GM10248 (cell line): ENCODE results near the gene SPTB.

Experiments
- CTCF ChIA-PET: fragments of 300-600 bp; sonication (Branson Sonifier 250); formaldehyde crosslinking; extraction: SDS; loops from one replicate; lab custom pipeline; 2021; ENCODE audit warnings: antibody characterized with exemption; lab: Yijun Ruan, JAX
- POLR2A ChIA-PET: fragments of 350-650 bp; sonication (Branson Sonifier 250); formaldehyde crosslinking; extraction: SDS; loops from one replicate; lab custom pipeline; 2020; ENCODE audit warnings: antibody characterized with exemption; lab: Yijun Ruan, JAX
- DNase-seq: peaks from one replicate; pipeline ENCODE4 v3.0.0; 2012; ENCODE audit errors: extremely low spot score
- CTCF ChIP-seq: IDR thresholded peaks from 2 replicates; pipeline ENCODE4 v1.5.1; 2012; ENCODE audit warnings: mild to moderate bottlenecking, low read depth; ENCODE audit errors: extremely low read depth, missing control alignments, control extremely low read depth

SPTB gene

DNA sequence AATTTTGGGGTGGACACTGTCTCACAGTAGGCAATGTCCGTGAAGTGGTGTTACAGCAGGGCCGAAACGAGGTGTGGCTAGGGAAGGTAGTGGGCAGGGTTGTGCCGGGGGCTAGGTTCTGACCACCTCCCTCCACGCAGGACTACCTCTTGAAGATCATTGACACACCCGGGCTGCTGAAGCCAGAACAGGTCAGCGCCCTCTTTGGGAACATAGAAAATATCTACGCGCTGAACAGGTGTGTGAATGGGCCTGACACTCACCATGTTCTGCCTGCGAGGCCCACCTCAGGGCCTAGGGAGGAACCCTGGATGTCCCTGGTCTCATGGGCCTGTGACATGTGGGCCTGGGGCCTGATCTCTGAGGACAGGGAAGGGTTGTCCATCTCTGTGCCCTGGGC is 150.9 kb downstream of the SPTB start:
- no peak for TF ChIP-seq CTCF
- no peak for DNase-seq
- CTCF ChIA-PET, result no interaction called here
- POLR2A ChIA-PET, result no interaction called here

- POLR2A ChIA-PET, result no interaction called here
Observed at GRCh38 chr14:64728106-64728505, 151.6 kb downstream of the SPTB start.

DNA sequence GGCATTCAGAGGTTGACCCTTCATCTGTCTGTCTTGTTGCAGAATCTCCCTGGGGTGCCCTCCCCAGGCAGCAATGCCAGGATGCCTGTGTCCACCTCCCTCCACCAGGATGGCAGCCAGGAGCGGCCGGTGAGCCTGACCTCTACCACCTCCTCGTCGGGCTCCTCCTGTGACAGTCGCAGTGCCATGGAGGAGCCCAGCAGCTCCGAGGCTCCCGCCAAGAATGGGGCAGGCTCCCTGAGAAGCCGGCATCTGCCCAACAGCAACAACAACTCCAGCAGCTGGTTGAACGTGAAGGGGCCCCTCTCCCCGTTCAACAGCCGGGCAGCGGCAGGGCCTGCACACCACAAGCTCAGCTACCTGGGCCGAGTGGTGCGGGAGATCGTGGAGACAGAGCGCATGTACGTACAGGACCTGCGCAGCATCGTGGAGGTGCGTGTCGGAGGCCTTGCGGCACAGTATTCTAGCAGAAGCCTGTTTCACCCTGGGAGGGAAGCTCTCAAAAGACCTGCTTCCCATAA is 152.1 kb downstream of the SPTB start:
- DNase-seq, result no peak
- ChIA-PET CTCF (no interaction called here), POLR2A (no interaction called here)
- no peak for TF ChIP-seq CTCF

More at GRCh38 chr14:64728106-64728505, 151.6 kb downstream of the SPTB start:
- CTCF ChIA-PET, result no interaction called here
- no peak for DNase-seq
- TF ChIP-seq CTCF, result no peak

- POLR2A ChIA-PET, result no interaction called here
- CTCF ChIA-PET, result no interaction called here
- DNase-seq, result no peak
- no peak for TF ChIP-seq CTCF
Observed at GRCh38 chr14:64726585-64726890, 153.2 kb downstream of the SPTB start.

DNA sequence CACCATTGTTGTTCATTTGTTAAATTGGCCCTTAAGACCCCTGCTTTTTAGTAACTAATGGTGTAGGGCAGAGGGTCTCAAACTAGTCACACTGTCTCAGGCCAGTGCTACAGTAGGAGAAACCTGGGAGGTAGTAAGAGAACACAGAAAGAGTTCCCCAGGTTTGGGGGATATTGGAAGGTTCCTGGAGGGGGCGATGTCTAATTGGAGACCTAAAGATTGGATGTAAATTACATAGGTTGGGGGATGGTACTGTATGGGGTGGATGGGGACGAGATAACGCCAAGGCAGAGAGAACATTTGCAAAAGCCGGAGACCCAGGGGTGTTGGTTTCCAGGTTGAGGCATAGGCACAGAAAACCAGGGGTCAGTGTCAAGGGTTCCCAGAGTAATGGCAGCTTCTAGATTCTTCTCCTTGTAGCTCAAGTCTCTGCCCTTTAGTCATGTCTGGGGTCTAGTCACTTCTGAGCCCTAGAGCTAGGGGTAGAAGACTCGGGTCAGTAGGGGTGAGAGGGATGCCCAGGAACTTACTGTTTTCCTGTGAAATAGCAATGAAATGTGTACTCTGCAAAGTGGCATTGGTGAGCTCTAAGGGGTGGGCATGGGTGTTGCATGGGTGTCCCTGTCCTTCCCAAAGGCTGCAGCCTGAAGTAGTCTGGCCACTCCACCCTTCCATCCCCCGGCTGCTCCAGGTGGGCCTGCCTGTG is 153.7 kb downstream of the SPTB start:
- DNase-seq, result no peak
- CTCF ChIA-PET, result no interaction called here
- POLR2A ChIA-PET, result no interaction called here
- no peak for TF ChIP-seq CTCF

- ChIA-PET POLR2A (no interaction called here), CTCF (no interaction called here)
- TF ChIP-seq CTCF, result no peak
- no peak for DNase-seq
Observed at GRCh38 chr14:64725261-64725815, 154.4 kb downstream of the SPTB start.
